A549 (cell line): ENCODE results near the gene CCDC27. TPM values are rescaled to one million over a fixed set of nuclear protein-coding genes. Genes with fewer than 3 reads are reported as not detected.

Experiments used
- ATAC-seq, 2 experiments: fragments of 200-7000 bp in 1 of 2; fragments of >200 bp in 1 of 2; cut with Nextera tagmentation in 1 of 2; cut with Tn5 transposase in 1 of 2; 3 replicates each; pipeline versions ENCODE4 v1.8.0 to v1.9.1; 2018 to 2020; ENCODE audit warnings: mild to moderate bottlenecking in 1 of 2, moderate library complexity in 1 of 2
- CTCF ChIA-PET: fragments of 300-600 bp; sonication (Branson Sonifier 250); formaldehyde crosslinking; extraction: SDS; loops from one replicate; lab custom pipeline; 2021; ENCODE audit warnings: antibody characterized with exemption, inconsistent platforms; lab: Yijun Ruan, JAX
- POLR2A ChIA-PET: fragments of 350-600 bp; formaldehyde crosslinking; extraction: SDS; loops from one replicate; lab custom pipeline; 2021; ENCODE audit warnings: antibody characterized with exemption, inconsistent platforms; lab: Yijun Ruan, JAX
- DNase-seq, 2 experiments: peaks; one replicate each; pipeline versions ENCODE4 v3.0.0 to v3.0.0-alpha.2; 2011 to 2016; ENCODE audit warnings: low read depth in 1 of 2, low spot score in 1 of 2
- FAIRE-seq: peaks from 2 replicates; lab custom pipeline; 2011; peaks lifted over from hg19 to GRCh38; lab: Jason Lieb, UNC
- H3K27ac ChIP-seq, 2 experiments: fragments of >200 bp; sonication (Bioruptor Twin); formaldehyde crosslinking; 3 replicates each; pipeline ENCODE4 v1.5.1; 2016 to 2017
- H3K4me1 ChIP-seq: fragments of >200 bp; sonication (Bioruptor Twin); formaldehyde crosslinking; 3 replicates; pipeline ENCODE4 v1.6.1; 2016
- H3K4me2 ChIP-seq: fragments of >200 bp; sonication (Bioruptor Twin); formaldehyde crosslinking; 3 replicates; pipeline ENCODE4 v1.6.1; 2016
- H3K4me3 ChIP-seq: fragments of >200 bp; sonication (Bioruptor Twin); formaldehyde crosslinking; 3 replicates; pipeline ENCODE4 v1.5.1; 2016
- H3K9me3 ChIP-seq: fragments of >200 bp; sonication (Bioruptor Twin); formaldehyde crosslinking; 3 replicates; pipeline ENCODE4 v1.6.1; 2016
- BHLHE40 ChIP-seq: IDR thresholded peaks from 2 replicates; pipeline ENCODE4 v1.6.1; 2012; ENCODE audit warnings: low read depth, low read length, inconsistent platforms
- CBX2 ChIP-seq: fragments of 200-600 bp; sonication (generic); IDR thresholded peaks from 2 replicates; pipeline ENCODE4 v1.6.1; 2016; ENCODE audit warnings: low read depth, mild to moderate bottlenecking, borderline replicate concordance
- CHD4 ChIP-seq: fragments of 200-600 bp; sonication (generic); IDR thresholded peaks from 2 replicates; pipeline ENCODE4 v1.6.1; 2016; ENCODE audit warnings: antibody characterized with exemption, mild to moderate bottlenecking, borderline replicate concordance
- FOSB ChIP-seq: fragments of 250-450 bp; sonication (Bioruptor Pico); IDR thresholded peaks from 2 replicates; pipeline ENCODE4 v1.5.0; 2020; ENCODE audit warnings: mild to moderate bottlenecking, moderate library complexity
- GATA3 ChIP-seq: IDR thresholded peaks from 2 replicates; pipeline ENCODE4 v1.6.1; 2012; ENCODE audit warnings: borderline replicate concordance
- HOXB5 ChIP-seq: fragments of 250-450 bp; sonication (Bioruptor Pico); IDR thresholded peaks from 2 replicates; pipeline ENCODE4 v1.5.0; 2020; ENCODE audit warnings: mild to moderate bottlenecking, moderate library complexity
- JUN ChIP-seq, 2 experiments: fragments of >200 bp; sonication (Bioruptor Twin); formaldehyde crosslinking; IDR thresholded peaks; 2 replicates in 1 of 2; 3 replicates in 1 of 2; pipeline ENCODE4 v1.6.1; 2016 to 2017
- MAFK ChIP-seq: fragments of 450-650 bp; IDR thresholded peaks from 2 replicates; pipeline ENCODE4 v1.6.1; 2014; ENCODE audit not compliant: partially characterized antibody
- NPAS2 ChIP-seq: fragments of 250-450 bp; sonication (Bioruptor Pico); IDR thresholded peaks from 2 replicates; pipeline ENCODE4 v1.8.0; 2022; ENCODE audit warnings: mild to moderate bottlenecking, moderate library complexity, borderline replicate concordance
- NR3C1 ChIP-seq: fragments of >200 bp; sonication (Bioruptor Twin); formaldehyde crosslinking; IDR thresholded peaks from 3 replicates; pipeline ENCODE4 v1.6.1; 2017
- RARB ChIP-seq: fragments of 250-450 bp; sonication (Bioruptor Pico); IDR thresholded peaks from 2 replicates; pipeline ENCODE4 v1.8.0; 2021; ENCODE audit warnings: mild to moderate bottlenecking, moderate library complexity
- RFX5 ChIP-seq: fragments of 450-650 bp; IDR thresholded peaks from 2 replicates; pipeline ENCODE4 v1.7.1; 2014; ENCODE audit warnings: antibody characterized with exemption, mild to moderate bottlenecking, moderate library complexity
- SMC3 ChIP-seq: fragments of >200 bp; sonication (Bioruptor Twin); formaldehyde crosslinking; IDR thresholded peaks from 3 replicates; pipeline ENCODE4 v1.6.1; 2018; ENCODE audit warnings: inconsistent platforms
- TP53 ChIP-seq: fragments of 250-450 bp; sonication (Bioruptor Pico); IDR thresholded peaks from 2 replicates; pipeline ENCODE4 v1.5.0; 2021; ENCODE audit warnings: mild to moderate bottlenecking, moderate library complexity
- ZC3H11A ChIP-seq: fragments of 450-650 bp; IDR thresholded peaks from 2 replicates; pipeline ENCODE4 v1.6.1; 2014; ENCODE audit warnings: antibody characterized with exemption, mild to moderate bottlenecking
- WGBS: methylation state at CpG from one replicate; pipeline ENCODE4 v1.1.6; 2017; ENCODE audit errors: missing lambda C conversion rate; 5-methylcytosine and 5-hydroxymethylcytosine counted together
- polyA plus RNA-seq, 4 experiments: library from polyadenylated mRNA; depleted of rRNA in 3 of 4; stranded (reverse); fragments of >200 nt; fragmentation: RNase III in 1 of 4; extraction: RNeasy Plus Mini Kit Qiagen cat#74134 plus additional on column Dnase treatment in 1 of 4; gene quantifications; 2 replicates in 3 of 4; 3 replicates in 1 of 4; pipeline ENCODE4 v1.2.3, GENCODE V29; 2011 to 2017
- TF ChIP-seq, protein P1 (sequence below): fragments of 450-650 bp; IDR thresholded peaks from 2 replicates; pipeline ENCODE4 v1.6.1; 2014; ENCODE audit warnings: antibody characterized with exemption
- TF ChIP-seq, protein P2 (sequence below): IDR thresholded peaks from 2 replicates; pipeline ENCODE4 v1.6.1; 2012
- TF ChIP-seq, protein P3 (sequence below): fragments of >200 bp; sonication (Bioruptor Twin); formaldehyde crosslinking; IDR thresholded peaks from 3 replicates; pipeline ENCODE4 v1.6.1; 2016
- TF ChIP-seq, protein P4 (sequence below): fragments of 250-450 bp; sonication (Bioruptor Pico); IDR thresholded peaks from 2 replicates; pipeline ENCODE4 v1.5.0; 2020; ENCODE audit warnings: low read depth, mild to moderate bottlenecking, moderate library complexity
- TF ChIP-seq, protein P5 (sequence below): fragments of >200 bp; sonication (Bioruptor Twin); formaldehyde crosslinking; IDR thresholded peaks from 3 replicates; pipeline ENCODE4 v1.5.1; 2016

The CCDC27 gene
- polyA plus RNA-seq, 2 of the 4 experiments (the other 2 are of a cell fraction), result not detected

DNA sequence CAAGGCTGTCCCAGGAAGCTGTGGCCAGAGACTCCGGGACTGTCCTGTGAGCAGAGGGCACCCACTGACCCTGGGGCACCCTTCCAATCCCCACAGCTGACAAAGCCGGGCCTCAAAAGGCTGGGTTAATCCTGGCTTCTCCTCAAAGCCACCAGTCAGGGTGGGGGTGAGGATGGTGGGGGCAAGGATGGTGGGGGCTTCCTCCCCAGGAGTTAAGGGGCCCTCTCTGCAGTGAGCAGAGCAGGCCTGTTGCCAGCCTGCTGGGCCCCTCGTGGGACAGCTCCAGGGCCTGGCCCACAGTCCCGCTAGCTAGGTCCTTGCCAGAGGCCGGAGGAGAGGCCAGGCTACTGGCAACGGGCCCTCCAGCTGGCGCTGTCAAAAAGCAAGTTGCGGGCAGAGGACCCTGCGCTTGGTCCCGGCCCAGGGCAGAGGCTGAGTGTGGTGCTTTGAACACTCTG, 37.9 kb upstream of the CCDC27 start:
- ATAC-seq, result no peak
- WGBS, result 17% methylated on average over 2 of the region's 10 CpGs
- Histone ChIP-seq H3K27ac (no peak overlapping the region), H3K4me2 (no peak overlapping the region), H3K4me1 (no peaks in the 10 kb centered on the region), H3K9me3 (no peaks in the 10 kb centered on the region), H3K4me3 (no peak overlapping the region)
- TF ChIP-seq MAFK (no peak), BHLHE40 (no peak), RFX5 (no peak), JUN (IDR thresholded peaks at IDR 0.05) (no peak), NPAS2 (CRISPR knock-in tag) (no peak), CHD4 (no peak), CBX2 (no peak), FOSB (CRISPR knock-in tag) (no peak), GATA3 (no peak)
- TF ChIP-seq, protein P1, sequence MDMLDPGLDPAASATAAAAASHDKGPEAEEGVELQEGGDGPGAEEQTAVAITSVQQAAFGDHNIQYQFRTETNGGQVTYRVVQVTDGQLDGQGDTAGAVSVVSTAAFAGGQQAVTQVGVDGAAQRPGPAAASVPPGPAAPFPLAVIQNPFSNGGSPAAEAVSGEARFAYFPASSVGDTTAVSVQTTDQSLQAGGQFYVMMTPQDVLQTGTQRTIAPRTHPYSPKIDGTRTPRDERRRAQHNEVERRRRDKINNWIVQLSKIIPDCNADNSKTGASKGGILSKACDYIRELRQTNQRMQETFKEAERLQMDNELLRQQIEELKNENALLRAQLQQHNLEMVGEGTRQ, result no peak
- TF ChIP-seq, protein P2, sequence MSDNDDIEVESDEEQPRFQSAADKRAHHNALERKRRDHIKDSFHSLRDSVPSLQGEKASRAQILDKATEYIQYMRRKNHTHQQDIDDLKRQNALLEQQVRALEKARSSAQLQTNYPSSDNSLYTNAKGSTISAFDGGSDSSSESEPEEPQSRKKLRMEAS, result no peak
- no peak for DNase-seq
- FAIRE-seq, result no peak
- CTCF ChIA-PET, result interaction anchor here (1.5 to 3.2 kb wide), 2 partner anchors 10 to 19 kb away, joined by 4 to 22 read pairs; no protein-coding TSS in a partner anchor
- POLR2A ChIA-PET, result no interaction called here

DNA sequence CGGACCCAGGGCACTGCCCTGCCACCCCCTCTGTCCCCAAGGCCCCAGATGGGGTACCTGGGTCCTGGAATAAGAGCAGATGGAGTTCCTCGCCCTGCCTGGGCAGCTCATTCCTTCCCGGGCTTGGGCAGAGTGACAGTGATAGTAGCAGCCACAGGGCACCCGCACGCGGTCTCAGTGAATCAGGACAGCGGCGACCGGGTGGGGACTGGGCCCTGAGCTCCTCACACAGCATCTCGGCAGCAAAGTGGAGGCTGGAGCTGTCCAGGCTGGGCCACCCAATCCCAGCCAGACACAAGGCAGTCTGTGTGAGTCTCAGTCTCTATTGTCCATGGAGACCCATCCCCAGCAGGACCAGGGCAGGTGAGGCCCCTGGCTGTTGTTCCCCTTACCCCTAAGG, 37.4 kb upstream of the CCDC27 start:
- ATAC-seq, result no peak; a peak in 1 of 6 replicates
- Histone ChIP-seq H3K9me3 (no peaks in the 10 kb centered on the region), H3K4me1 (no peaks in the 10 kb centered on the region)
- no peak for FAIRE-seq
- TF ChIP-seq TP53 (CRISPR knock-in tag) (no peak), ZC3H11A (no peak), NR3C1 (no peak), GATA3 (no peak), RFX5 (no peak), RARB (no peak), HOXB5 (CRISPR knock-in tag) (no peak), NPAS2 (CRISPR knock-in tag) (no peak), SMC3 (no peak)
- TF ChIP-seq, protein P3, sequence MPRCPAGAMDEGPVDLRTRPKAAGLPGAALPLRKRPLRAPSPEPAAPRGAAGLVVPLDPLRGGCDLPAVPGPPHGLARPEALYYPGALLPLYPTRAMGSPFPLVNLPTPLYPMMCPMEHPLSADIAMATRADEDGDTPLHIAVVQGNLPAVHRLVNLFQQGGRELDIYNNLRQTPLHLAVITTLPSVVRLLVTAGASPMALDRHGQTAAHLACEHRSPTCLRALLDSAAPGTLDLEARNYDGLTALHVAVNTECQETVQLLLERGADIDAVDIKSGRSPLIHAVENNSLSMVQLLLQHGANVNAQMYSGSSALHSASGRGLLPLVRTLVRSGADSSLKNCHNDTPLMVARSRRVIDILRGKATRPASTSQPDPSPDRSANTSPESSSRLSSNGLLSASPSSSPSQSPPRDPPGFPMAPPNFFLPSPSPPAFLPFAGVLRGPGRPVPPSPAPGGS, result no peak
- TF ChIP-seq, protein P4, sequence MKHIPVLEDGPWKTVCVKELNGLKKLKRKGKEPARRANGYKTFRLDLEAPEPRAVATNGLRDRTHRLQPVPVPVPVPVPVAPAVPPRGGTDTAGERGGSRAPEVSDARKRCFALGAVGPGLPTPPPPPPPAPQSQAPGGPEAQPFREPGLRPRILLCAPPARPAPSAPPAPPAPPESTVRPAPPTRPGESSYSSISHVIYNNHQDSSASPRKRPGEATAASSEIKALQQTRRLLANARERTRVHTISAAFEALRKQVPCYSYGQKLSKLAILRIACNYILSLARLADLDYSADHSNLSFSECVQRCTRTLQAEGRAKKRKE, result no peak
- TF ChIP-seq, protein P5, sequence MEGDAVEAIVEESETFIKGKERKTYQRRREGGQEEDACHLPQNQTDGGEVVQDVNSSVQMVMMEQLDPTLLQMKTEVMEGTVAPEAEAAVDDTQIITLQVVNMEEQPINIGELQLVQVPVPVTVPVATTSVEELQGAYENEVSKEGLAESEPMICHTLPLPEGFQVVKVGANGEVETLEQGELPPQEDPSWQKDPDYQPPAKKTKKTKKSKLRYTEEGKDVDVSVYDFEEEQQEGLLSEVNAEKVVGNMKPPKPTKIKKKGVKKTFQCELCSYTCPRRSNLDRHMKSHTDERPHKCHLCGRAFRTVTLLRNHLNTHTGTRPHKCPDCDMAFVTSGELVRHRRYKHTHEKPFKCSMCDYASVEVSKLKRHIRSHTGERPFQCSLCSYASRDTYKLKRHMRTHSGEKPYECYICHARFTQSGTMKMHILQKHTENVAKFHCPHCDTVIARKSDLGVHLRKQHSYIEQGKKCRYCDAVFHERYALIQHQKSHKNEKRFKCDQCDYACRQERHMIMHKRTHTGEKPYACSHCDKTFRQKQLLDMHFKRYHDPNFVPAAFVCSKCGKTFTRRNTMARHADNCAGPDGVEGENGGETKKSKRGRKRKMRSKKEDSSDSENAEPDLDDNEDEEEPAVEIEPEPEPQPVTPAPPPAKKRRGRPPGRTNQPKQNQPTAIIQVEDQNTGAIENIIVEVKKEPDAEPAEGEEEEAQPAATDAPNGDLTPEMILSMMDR, result no peak
- TF ChIP-seq, all 56 proteins: peak for 0
- no CpG with 5 or more reads among the region's 10 CpGs for WGBS
- POLR2A ChIA-PET, result no interaction called here
- Histone ChIP-seq H3K4me2 (no peak overlapping the region), H3K4me3 (no peak overlapping the region), H3K27ac (no peak overlapping the region)
- DNase-seq, result no peak
- CTCF ChIA-PET, result interaction anchor here (1.5 to 3.2 kb wide), 2 partner anchors 9 to 19 kb away, joined by 4 to 22 read pairs; no protein-coding TSS in a partner anchor
